NCI-H460 (cell line): ENCODE results near the gene ABCC8. TPM values are rescaled to one million over a fixed set of nuclear protein-coding genes. Genes with fewer than 3 reads are reported as not detected.
"Not testable (repeated sequence)": the region's sequence is repeated elsewhere in the genome, so short reads cannot be mapped to it uniquely, and the experiment has no call there.

Experiments
- DNase-seq: peaks from one replicate; pipeline ENCODE4 v3.0.0-alpha.2; 2016; ENCODE audit warnings: low read depth; ENCODE audit errors: extremely low read depth
- total RNA-seq: library from RNA; depleted of rRNA; stranded (reverse); fragments of >200 nt; shearing (Covaris generic); gene quantifications from 2 replicates; pipeline ENCODE4 v1.2.3, GENCODE V29; 2014

Gene ABCC8
- total RNA-seq, 1 experiment from 2014 or later: not detected

GRCh38 chr11:17434108-17434507, 42.5 kb downstream of the ABCC8 start:
- no peak for DNase-seq

GRCh38 chr11:17432002-17432401, 44.6 kb downstream of the ABCC8 start:
- DNase-seq: no peak

- DNase-seq: no peak
Measured at GRCh38 chr11:17431139-17431538, 45.5 kb downstream of the ABCC8 start.

GRCh38 chr11:17430616-17431015, 46.0 kb downstream of the ABCC8 start:
- no peak for DNase-seq

- DNase-seq: no peak
Measured at GRCh38 chr11:17428925-17429324, 47.7 kb downstream of the ABCC8 start.

GRCh38 chr11:17428261-17428660, 48.4 kb downstream of the ABCC8 start:
- DNase-seq: no peak

GRCh38 chr11:17426233-17426632, 50.4 kb downstream of the ABCC8 start:
- not testable (repeated sequence) for DNase-seq

GRCh38 chr11:17423533-17424310, 52.9 kb downstream of the ABCC8 start:
- DNase-seq: no peak

- no peak for DNase-seq
Measured at GRCh38 chr11:17421781-17422180, 54.9 kb downstream of the ABCC8 start.

- no peak for DNase-seq
Measured at GRCh38 chr11:17418444-17419081, 58.1 kb downstream of the ABCC8 start.

GRCh38 chr11:17416492-17416891, 60.2 kb downstream of the ABCC8 start:
- no peak for DNase-seq

- DNase-seq: no peak
Measured at GRCh38 chr11:17415523-17416104, 61.0 kb downstream of the ABCC8 start.

- no peak for DNase-seq
Measured at GRCh38 chr11:17414992-17415391, 61.7 kb downstream of the ABCC8 start.

GRCh38 chr11:17414317-17414737, 62.3 kb downstream of the ABCC8 start:
- DNase-seq: no peak

- DNase-seq: no peak
Measured at GRCh38 chr11:17413414-17414316, 63.0 kb downstream of the ABCC8 start.

- DNase-seq: no peak
Measured at GRCh38 chr11:17412488-17413180, 64.0 kb downstream of the ABCC8 start.

GRCh38 chr11:17411418-17411817, 65.2 kb downstream of the ABCC8 start:
- no peak for DNase-seq

GRCh38 chr11:17410606-17411379, 65.9 kb downstream of the ABCC8 start:
- no peak for DNase-seq

GRCh38 chr11:17408641-17409040, 68.0 kb downstream of the ABCC8 start:
- no peak for DNase-seq
